B cell (primary cell): Measurements from ENCODE around the gene TTYH3. TPM values are rescaled to one million over a fixed set of nuclear protein-coding genes. Genes with fewer than 3 reads are reported as not detected.
"Not testable (repeated sequence)": the region's sequence is repeated elsewhere in the genome, so short reads cannot be mapped to it uniquely, and the experiment has no call there.

Experiments
- ATAC-seq: fragments of 200-7000 bp; cut with Tn5 transposase; one replicate; pipeline ENCODE4 v1.10.0; 2021; ENCODE audit warnings: low read depth, mild to moderate bottlenecking, moderate number of reproducible peaks, moderate library complexity
- CTCF ChIA-PET: fragments of 350-600 bp; sonication (Branson Sonifier 250); formaldehyde crosslinking; loops from one replicate; lab custom pipeline; 2021; ENCODE audit warnings: antibody characterized with exemption, inconsistent platforms; lab: Charles Lee
- POLR2A ChIA-PET: fragments of 350-600 bp; sonication (Branson Sonifier 250); formaldehyde crosslinking; loops from one replicate; lab custom pipeline; 2021; ENCODE audit warnings: antibody characterized with exemption; lab: Charles Lee
- DNase-seq: peaks from one replicate; pipeline ENCODE4 v3.0.0; 2013
- H2AFZ ChIP-seq: 2 replicates; pipeline ENCODE4 v1.6.1; 2012; ENCODE audit warnings: mild to moderate bottlenecking, low read depth, low read length; ENCODE audit not compliant: insufficient read depth, poor library complexity, severe bottlenecking
- H3K27ac ChIP-seq, 2 donors: 1 replicate in 1 of 2; 2 replicates in 1 of 2; pipeline ENCODE4 v1.5.1; 2012 to 2013; ENCODE audit warnings: low read length in 2 of 2, mild to moderate bottlenecking in 2 of 2, moderate library complexity in 1 of 2
- H3K27me3 ChIP-seq, 4 experiments: fragments of 200-600 bp in 1 of 4; sonication (generic) in 1 of 4; replicated peaks in 1 of 4; 1 replicate in 2 of 4; 2 replicates in 2 of 4; pipeline versions ENCODE4 v1.6.1 to v1.7.0; 2013 to 2016; ENCODE audit warnings: low read length in 3 of 4, mild to moderate bottlenecking in 2 of 4, mixed read lengths in 1 of 4, moderate library complexity in 1 of 4; ENCODE audit not compliant: insufficient read depth in 4 of 4, control insufficient read depth in 3 of 4; ENCODE audit errors: control extremely low read depth in 1 of 4
- H3K36me3 ChIP-seq, 2 experiments: replicated peaks in 1 of 2; 1 replicate in 1 of 2; 2 replicates in 1 of 2; pipeline versions ENCODE4 v1.6.1 to v1.7.1; 2013; ENCODE audit warnings: low read length in 1 of 2; ENCODE audit not compliant: insufficient read depth in 2 of 2, control insufficient read depth in 1 of 2; ENCODE audit errors: control extremely low read depth in 1 of 2, extremely low read depth in 1 of 2
- H3K4me1 ChIP-seq, 2 donors: fragments of 200-600 bp in 1 of 2; sonication (generic) in 1 of 2; 1 replicate in 1 of 2; 2 replicates in 1 of 2; pipeline versions ENCODE4 v1.5.1 to v1.6.1; 2013 to 2017; ENCODE audit warnings: low read length in 2 of 2; ENCODE audit not compliant: control insufficient read depth in 2 of 2, insufficient read depth in 2 of 2
- H3K4me2 ChIP-seq: replicated peaks from 2 replicates; pipeline ENCODE3; 2012; ENCODE audit warnings: mild to moderate bottlenecking, low read depth, low read length; ENCODE audit not compliant: poor library complexity, severe bottlenecking
- H3K4me3 ChIP-seq, 5 experiments: fragments of 200-600 bp in 1 of 5; sonication (generic) in 1 of 5; 1 replicate in 3 of 5; 2 replicates in 2 of 5; pipeline versions ENCODE4 v1.5.1 to v1.7.0; 2011 to 2016; ENCODE audit warnings: low read length in 4 of 5, mild to moderate bottlenecking in 4 of 5, low read depth in 2 of 5, control low read depth in 1 of 5, moderate library complexity in 1 of 5; ENCODE audit not compliant: insufficient read depth in 1 of 5; ENCODE audit errors: control extremely low read depth in 1 of 5, extremely low read depth in 1 of 5
- H3K79me2 ChIP-seq: fragments of 200-600 bp; sonication (generic); one replicate; pipeline ENCODE4 v1.6.0; 2016; ENCODE audit warnings: low read length; ENCODE audit not compliant: control insufficient read depth, insufficient read depth
- H3K9ac ChIP-seq: fragments of 200-600 bp; sonication (generic); 2 replicates; pipeline ENCODE4 v1.6.1; 2017; ENCODE audit warnings: mild to moderate bottlenecking, low read length, moderate library complexity
- H3K9me3 ChIP-seq, 3 donors: one replicate each; pipeline versions ENCODE4 v1.6.1 to v1.7.1; 2013; ENCODE audit warnings: low read length in 2 of 3; ENCODE audit not compliant: control insufficient read depth in 2 of 3, insufficient read depth in 1 of 3; ENCODE audit errors: control extremely low read depth in 1 of 3
- H4K20me1 ChIP-seq: 2 replicates; pipeline ENCODE4 v1.6.0; 2012; ENCODE audit warnings: mild to moderate bottlenecking, low read length; ENCODE audit not compliant: insufficient read depth, control insufficient read depth, poor library complexity, severe bottlenecking
- H3K27ac Mint-ChIP-seq: one replicate; pipeline ENCODE4 v1.8.0; 2021; ENCODE audit warnings: mixed read lengths
- H3K27me3 Mint-ChIP-seq: one replicate; pipeline ENCODE4 v1.8.0; 2021; ENCODE audit warnings: mixed read lengths
- H3K4me1 Mint-ChIP-seq: one replicate; pipeline ENCODE4 v1.8.0; 2021; ENCODE audit warnings: mixed read lengths
- H3K4me3 Mint-ChIP-seq: one replicate; pipeline ENCODE4 v1.8.0; 2021; ENCODE audit warnings: mixed read lengths
- H3K9me3 Mint-ChIP-seq: one replicate; pipeline ENCODE4 v1.8.0; 2022; ENCODE audit warnings: mixed read lengths; ENCODE audit not compliant: insufficient read depth
- CTCF ChIP-seq: fragments of 200-600 bp; IDR thresholded peaks from one replicate; pipeline ENCODE4 v1.8.0; 2022; ENCODE audit warnings: antibody characterized with exemption, mild to moderate bottlenecking
- EZH2 ChIP-seq: IDR thresholded peaks from 2 replicates; pipeline ENCODE4 v1.6.1; 2012; ENCODE audit warnings: borderline replicate concordance, low read depth, mild to moderate bottlenecking, moderate library complexity, low read length; ENCODE audit not compliant: insufficient read depth, poor library complexity, severe bottlenecking
- WGBS: methylation state at CpG from one replicate; pipeline ENCODE4 v1.1.5; 2013; ENCODE audit warnings: missing lambda C conversion rate; ENCODE audit not compliant: insufficient coverage; 5-methylcytosine and 5-hydroxymethylcytosine counted together
- intact Hi-C: fragments of 100-400 bp; cut with micrococcal nuclease; formaldehyde crosslinking; loops from one replicate; pipeline ENCODE4 v1.10.0; 2022
- polyA plus RNA-seq: library from polyadenylated mRNA; depleted of rRNA; stranded (reverse); fragments of >200 nt; gene quantifications from 2 replicates; pipeline ENCODE4 v1.2.3, GENCODE V29; 2012
- total RNA-seq, 2 donors: library from RNA; stranded (reverse); fragments of 120-200 nt in 1 of 2; gene quantifications; 1 replicate in 1 of 2; 2 replicates in 1 of 2; pipeline versions ENCODE4 v1.2.3 to v1.2.4, GENCODE V29; 2013 to 2022

Gene TTYH3
- total and polyA plus RNA-seq, 2 donors (not counting 1 experiment from before 2014, with no cell fraction given): 8.4 to 48.6 TPM

GRCh38 chr7:2692543-2692942 is 60.8 kb downstream of the TTYH3 start:
- POLR2A ChIA-PET: no interaction called here
- Histone ChIP-seq H3K79me2 (no peaks in the 10 kb centered on the region), H3K4me3 (no peak overlapping the region), H3K4me1 (peaks cover 17 to 21% of the 10 kb centered on the region in 2 donors), H3K4me2 (no peak overlapping the region), H3K36me3 (no peaks in the 10 kb centered on the region), H3K9ac (no peak overlapping the region), H3K27me3 (peaks cover 0 to 27% (median 14%) of the 10 kb centered on the region in 4 experiments), H2AFZ (no peak overlapping the region), H4K20me1 (no peaks in the 10 kb centered on the region), H3K9me3 (peaks cover 0 to 10% (median 0%) of the 10 kb centered on the region in 3 donors), H3K27ac (no peak overlapping the region)
- TF ChIP-seq EZH2: no peak
- no peak for TF ChIP-seq CTCF
- Mint-ChIP-seq H3K27ac (no peak overlapping the region), H3K4me3 (no peak overlapping the region), H3K9me3 (no peaks in the 10 kb centered on the region), H3K4me1 (peaks cover 11% of the 10 kb centered on the region), H3K27me3 (peaks cover 24% of the 10 kb centered on the region)
- no peak for DNase-seq
- CTCF ChIA-PET: interaction anchor here (1.3 to 4.2 kb wide), 2 partner anchors 16 to 241 kb away, joined by 3 to 26 read pairs; no protein-coding TSS in a partner anchor
- ATAC-seq: no peak
- 87% methylated on average over 13 of the region's 14 CpGs for WGBS
- intact Hi-C loops: no loop called here

GRCh38 chr7:2693420-2694121 is 61.8 kb downstream of the TTYH3 start:
- H3K4me2 ChIP-seq, H3K27ac ChIP-seq, intact Hi-C loops, H2AFZ ChIP-seq, H4K20me1 ChIP-seq, H3K9me3 ChIP-seq, H3K4me3 ChIP-seq, ATAC-seq, H3K9ac ChIP-seq, H3K4me3 Mint-ChIP-seq, H3K27ac Mint-ChIP-seq, H3K9me3 Mint-ChIP-seq, H3K79me2 ChIP-seq, DNase-seq, H3K36me3 ChIP-seq: not testable (repeated sequence)
- WGBS: 89% methylated on average over 13 of the region's 19 CpGs
- H3K4me1 ChIP-seq: peaks cover 11 to 15% of the 10 kb centered on the region in 2 donors
- peaks cover 0 to 20% (median 10%) of the 10 kb centered on the region in 4 experiments for H3K27me3 ChIP-seq
- ChIA-PET POLR2A (interaction anchor here (0.6 kb wide), 1 partner anchor 226 kb away, joined by 8 read pairs; no protein-coding TSS in a partner anchor), CTCF (interaction anchor here (1.1 kb wide), 1 partner anchor 17 kb away, joined by 4 read pairs; no protein-coding TSS in a partner anchor)
- peaks cover 23% of the 10 kb centered on the region for H3K27me3 Mint-ChIP-seq
- peaks cover 15% of the 10 kb centered on the region for H3K4me1 Mint-ChIP-seq

GRCh38 chr7:2694122-2694436 is 62.3 kb downstream of the TTYH3 start:
- H3K9me3 ChIP-seq, H3K27ac Mint-ChIP-seq, H3K4me2 ChIP-seq, H2AFZ ChIP-seq, H3K36me3 ChIP-seq, H3K9me3 Mint-ChIP-seq, H3K9ac ChIP-seq, intact Hi-C loops, H4K20me1 ChIP-seq, DNase-seq, ATAC-seq, H3K4me3 Mint-ChIP-seq, H3K4me3 ChIP-seq, H3K79me2 ChIP-seq, POLR2A ChIA-PET, H3K27ac ChIP-seq: not testable (repeated sequence)
- Histone ChIP-seq H3K27me3 (peaks cover 0 to 15% (median 7%) of the 10 kb centered on the region in 4 experiments), H3K4me1 (peaks cover 11 to 15% of the 10 kb centered on the region in 2 donors)
- CTCF ChIA-PET: interaction anchor here (1.1 kb wide), 1 partner anchor 16 kb away, joined by 4 read pairs; no protein-coding TSS in a partner anchor
- H3K27me3 Mint-ChIP-seq: peaks cover 18% of the 10 kb centered on the region
- 86% methylated on average over 5 of the region's 8 CpGs for WGBS
- peaks cover 15% of the 10 kb centered on the region for H3K4me1 Mint-ChIP-seq
